Measurements from ENCODE around the gene USP15. TPM values are rescaled to one million over a fixed set of nuclear protein-coding genes. Genes with fewer than 3 reads are reported as not detected.

Gene USP15
- total and polyA plus RNA-seq, 8 donors = 16.7 to 43.0 (median 29.6) TPM

- H3K36me3 ChIP-seq = no peaks in the 10 kb centered on the region
- ATAC-seq = no peak
- TF ChIP-seq, protein P1, sequence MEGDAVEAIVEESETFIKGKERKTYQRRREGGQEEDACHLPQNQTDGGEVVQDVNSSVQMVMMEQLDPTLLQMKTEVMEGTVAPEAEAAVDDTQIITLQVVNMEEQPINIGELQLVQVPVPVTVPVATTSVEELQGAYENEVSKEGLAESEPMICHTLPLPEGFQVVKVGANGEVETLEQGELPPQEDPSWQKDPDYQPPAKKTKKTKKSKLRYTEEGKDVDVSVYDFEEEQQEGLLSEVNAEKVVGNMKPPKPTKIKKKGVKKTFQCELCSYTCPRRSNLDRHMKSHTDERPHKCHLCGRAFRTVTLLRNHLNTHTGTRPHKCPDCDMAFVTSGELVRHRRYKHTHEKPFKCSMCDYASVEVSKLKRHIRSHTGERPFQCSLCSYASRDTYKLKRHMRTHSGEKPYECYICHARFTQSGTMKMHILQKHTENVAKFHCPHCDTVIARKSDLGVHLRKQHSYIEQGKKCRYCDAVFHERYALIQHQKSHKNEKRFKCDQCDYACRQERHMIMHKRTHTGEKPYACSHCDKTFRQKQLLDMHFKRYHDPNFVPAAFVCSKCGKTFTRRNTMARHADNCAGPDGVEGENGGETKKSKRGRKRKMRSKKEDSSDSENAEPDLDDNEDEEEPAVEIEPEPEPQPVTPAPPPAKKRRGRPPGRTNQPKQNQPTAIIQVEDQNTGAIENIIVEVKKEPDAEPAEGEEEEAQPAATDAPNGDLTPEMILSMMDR (IDR thresholded peaks at IDR 0.05) = no peak
- H3K27me3 ChIP-seq = no peaks in the 10 kb centered on the region
- no peak overlapping the region for H3K27ac ChIP-seq
- no peak for DNase-seq
- FAIRE-seq = no peak
- no peaks in the 10 kb centered on the region for H3K9me3 ChIP-seq
- intact Hi-C loops (cut with DNase I) = no loop called here
- H3K4me3 ChIP-seq = no peak overlapping the region
- no peaks in the 10 kb centered on the region for H3K4me1 ChIP-seq
Measured at GRCh38 chr12:62429457-62429856, 169.3 kb downstream of the USP15 start.

DNA sequence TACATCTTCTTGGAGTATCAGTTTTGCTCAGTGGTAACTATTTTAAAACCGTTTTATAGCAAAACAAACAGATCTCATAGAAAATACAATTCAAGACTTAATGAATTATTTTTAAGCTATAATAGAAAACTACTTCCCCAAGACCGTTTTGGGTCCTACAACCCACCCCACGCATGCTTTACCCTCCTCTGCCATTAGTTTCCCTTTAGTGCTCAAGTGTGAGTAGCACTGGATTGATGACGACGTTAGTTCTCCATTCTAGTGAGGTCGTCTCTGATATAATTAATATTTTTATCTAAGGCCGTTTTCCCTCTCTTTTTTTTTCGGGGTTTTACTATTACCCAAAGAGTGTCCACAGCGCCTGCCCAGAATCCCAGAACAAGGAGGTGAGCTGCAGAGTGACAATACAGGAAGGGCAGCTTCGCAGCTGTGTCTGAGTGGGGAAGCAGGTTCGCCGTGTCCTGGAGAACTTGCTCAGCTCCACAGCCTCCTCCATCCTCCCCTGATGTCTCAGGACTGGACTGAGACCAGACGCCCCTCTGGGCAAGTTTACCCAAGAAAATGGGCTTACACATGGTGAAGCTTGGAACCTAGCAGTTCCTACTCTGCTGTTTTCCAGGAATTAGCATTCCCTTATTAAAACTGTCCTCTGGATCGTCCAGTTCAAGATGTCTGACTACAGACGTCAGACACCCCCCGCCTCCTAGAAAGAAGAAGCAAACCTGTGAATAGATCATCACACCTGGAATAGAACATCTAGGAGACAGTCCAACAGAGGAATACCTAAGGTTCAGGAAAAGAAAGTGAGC, 174.5 kb downstream of the USP15 start:
- FAIRE-seq (no peak), ATAC-seq (peak; percentile 35 to 58 (median 55)), DNase-seq (peak in 2 of 6 donors; percentile 8 to 54)
- TF ChIP-seq, protein P1 (IDR thresholded peaks at IDR 0.05) = no peak
- Histone ChIP-seq H3K27ac (no peak overlapping the region), H3K4me1 (peaks cover 0 to 3% (median 0%) of the 10 kb centered on the region in 3 donors), H3K36me3 (no peaks in the 10 kb centered on the region), H3K27me3 (no peaks in the 10 kb centered on the region), H3K4me3 (peak overlapping the region; percentile 22 to 55 (median 30)), H3K9me3 (no peaks in the 10 kb centered on the region)
- intact Hi-C loops (cut with DNase I) = loop anchor here in 1 of 3 donors (5.0 kb wide), 1 partner anchor 358 kb away; no protein-coding TSS in a partner anchor
- 24 to 27% methylated on average over 16 of the region's 16 CpGs for WGBS, 2 donors

DNA sequence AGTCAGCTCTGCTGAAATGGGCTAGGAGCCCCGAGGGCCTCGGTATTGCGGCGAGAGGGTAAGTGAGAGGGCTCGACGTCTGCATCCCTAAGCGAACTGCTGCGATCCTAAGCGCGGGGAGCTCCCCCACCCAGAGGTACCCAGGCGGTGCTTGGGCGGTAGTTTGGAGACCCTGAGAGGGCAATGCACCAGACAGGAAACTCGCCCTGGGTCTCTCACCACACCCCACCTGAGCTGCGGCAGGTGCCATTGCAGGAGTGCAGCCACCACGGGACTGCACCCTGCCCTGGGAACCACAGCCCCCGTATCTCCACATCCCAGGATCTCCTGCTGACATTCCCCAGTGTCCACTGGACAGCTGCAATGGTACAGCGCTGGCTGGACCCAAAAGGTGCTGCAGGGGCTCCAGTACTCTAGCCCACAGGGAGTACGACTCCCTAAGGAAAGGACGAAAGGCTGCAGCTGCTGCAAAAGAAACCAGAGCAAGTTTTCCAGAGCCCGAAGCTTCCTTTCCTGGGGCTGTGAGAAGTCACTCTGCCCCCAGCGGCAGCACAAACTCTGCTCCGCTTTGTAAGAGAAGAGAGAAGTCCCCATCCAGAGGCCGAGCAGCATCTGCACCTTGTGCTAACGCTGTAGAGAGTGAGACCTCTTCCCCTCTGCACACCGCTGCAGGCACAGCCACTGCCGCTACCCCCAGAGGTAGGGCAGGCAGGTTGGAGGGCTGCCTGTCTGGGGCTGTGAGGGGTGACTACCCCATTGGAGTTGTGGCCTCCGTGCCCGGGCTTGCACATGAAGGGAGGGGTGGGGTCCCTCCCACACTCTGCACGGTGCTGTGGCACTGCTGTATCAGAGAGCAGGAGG, 175.3 kb downstream of the USP15 start:
- Histone ChIP-seq H3K27me3 (no peaks in the 10 kb centered on the region), H3K4me3 (peak overlapping the region; percentile 22 to 55 (median 30)), H3K4me1 (peaks cover 0 to 3% (median 0%) of the 10 kb centered on the region in 3 donors), H3K27ac (no peak overlapping the region), H3K36me3 (no peaks in the 10 kb centered on the region), H3K9me3 (no peaks in the 10 kb centered on the region)
- TF ChIP-seq, protein P1 (IDR thresholded peaks at IDR 0.05) = peak; percentile 11 to 30 (median 24)
- intact Hi-C loops (cut with DNase I) = loop anchor here in 1 of 3 donors (5.0 kb wide), 1 partner anchor 357 kb away; no protein-coding TSS in a partner anchor
- WGBS, 2 donors = 2% methylated on average over 29 of the region's 29 CpGs
- DNase-seq = peak; percentile 36 to 77 (median 56)
- ATAC-seq = peak; percentile 81 to 92 (median 90)
- FAIRE-seq = no peak

DNA sequence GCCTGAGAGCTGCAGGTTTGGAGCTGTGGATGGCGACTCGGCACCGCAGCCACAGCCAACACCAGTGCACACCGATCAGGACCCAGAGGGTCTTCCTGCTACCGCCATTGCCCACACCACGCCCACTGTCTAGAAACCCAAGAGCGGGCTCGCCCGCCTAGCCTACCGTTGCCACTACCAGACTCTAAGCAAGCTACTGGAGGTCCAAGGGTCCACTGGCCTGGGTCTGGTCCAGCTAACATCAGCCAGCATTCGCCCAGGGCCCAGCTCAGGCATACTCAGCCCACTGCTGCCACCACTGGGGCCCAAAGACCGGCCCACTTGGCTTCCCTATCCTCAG, 175.9 kb downstream of the USP15 start:
- Histone ChIP-seq H3K9me3 (no peaks in the 10 kb centered on the region), H3K27me3 (no peaks in the 10 kb centered on the region), H3K4me1 (peaks cover 0 to 3% (median 0%) of the 10 kb centered on the region in 3 donors), H3K4me3 (no peak overlapping the region), H3K27ac (no peak overlapping the region), H3K36me3 (no peaks in the 10 kb centered on the region)
- TF ChIP-seq, protein P1 (IDR thresholded peaks at IDR 0.05) = no peak
- no peak for ATAC-seq
- intact Hi-C loops (cut with DNase I) = loop anchor here in 1 of 3 donors (5.0 kb wide), 1 partner anchor 356 kb away; no protein-coding TSS in a partner anchor
- 72 to 73% methylated on average over 12 of the region's 12 CpGs for WGBS, 2 donors
- no peak for FAIRE-seq
- DNase-seq = peak in 2 of 6 donors; percentile 18 to 58
